ENCODE data around the gene TLE1.

TLE1 gene

DNA sequence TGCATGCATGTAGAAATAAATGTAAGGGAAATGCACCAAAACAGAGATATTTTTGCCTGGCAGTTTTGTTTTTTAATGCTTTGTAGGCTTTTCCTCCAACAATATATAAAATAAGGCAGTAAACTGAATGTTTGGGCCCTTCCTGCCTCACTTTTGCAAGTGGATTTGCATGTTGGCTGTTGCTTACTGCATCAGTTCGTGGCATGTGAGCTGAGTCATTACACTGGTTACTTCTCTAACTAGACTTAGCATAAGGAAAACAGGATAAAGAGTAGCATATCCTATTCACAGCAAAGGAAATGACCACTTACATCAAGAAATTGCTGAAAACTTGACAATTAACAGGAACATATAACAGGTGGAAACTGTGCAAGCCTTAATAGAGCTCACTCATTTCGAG lies 113.4 kb downstream of the TLE1 start:
- Histone ChIP-seq H3F3A (ENCODE audit: low read depth) (no peaks in the 10 kb centered on the region), H3K9ac (ENCODE audit: low read depth, low read length, poor library complexity, severe bottlenecking) (no peak overlapping the region), H4K20me1 (ENCODE audit: insufficient read depth, low read length, poor library complexity, severe bottlenecking) (no peaks in the 10 kb centered on the region), H2AFZ (ENCODE audit: low read length) (0 out of 2 replicates have a peak overlapping the region, but pooled peaks have one; percentile 21), H3K4me3 (ENCODE audit: low read length, poor library complexity, severe bottlenecking) (no peak overlapping the region), H3K4me2 (ENCODE audit: low read depth, low read length, poor library complexity, severe bottlenecking) (no peak overlapping the region), H3K9me2 (replicated peaks; ENCODE audit: low read depth, low read length) (no peaks in the 10 kb centered on the region), H3K79me2 (ENCODE audit: insufficient read depth, low read length) (no peaks in the 10 kb centered on the region), H3K9me3 (ENCODE audit: insufficient read depth, low read depth, low read length) (no peaks in the 10 kb centered on the region), H3K4me1 (ENCODE audit: insufficient read depth, low read length, poor library complexity, severe bottlenecking) (no peaks in the 10 kb centered on the region), H3K27me3 (ENCODE audit: insufficient read depth, low read length, poor library complexity, severe bottlenecking) (no peaks in the 10 kb centered on the region), H3K36me3 (ENCODE audit: insufficient read depth, low read length) (no peaks in the 10 kb centered on the region)
- TF ChIP-seq, protein P1, sequence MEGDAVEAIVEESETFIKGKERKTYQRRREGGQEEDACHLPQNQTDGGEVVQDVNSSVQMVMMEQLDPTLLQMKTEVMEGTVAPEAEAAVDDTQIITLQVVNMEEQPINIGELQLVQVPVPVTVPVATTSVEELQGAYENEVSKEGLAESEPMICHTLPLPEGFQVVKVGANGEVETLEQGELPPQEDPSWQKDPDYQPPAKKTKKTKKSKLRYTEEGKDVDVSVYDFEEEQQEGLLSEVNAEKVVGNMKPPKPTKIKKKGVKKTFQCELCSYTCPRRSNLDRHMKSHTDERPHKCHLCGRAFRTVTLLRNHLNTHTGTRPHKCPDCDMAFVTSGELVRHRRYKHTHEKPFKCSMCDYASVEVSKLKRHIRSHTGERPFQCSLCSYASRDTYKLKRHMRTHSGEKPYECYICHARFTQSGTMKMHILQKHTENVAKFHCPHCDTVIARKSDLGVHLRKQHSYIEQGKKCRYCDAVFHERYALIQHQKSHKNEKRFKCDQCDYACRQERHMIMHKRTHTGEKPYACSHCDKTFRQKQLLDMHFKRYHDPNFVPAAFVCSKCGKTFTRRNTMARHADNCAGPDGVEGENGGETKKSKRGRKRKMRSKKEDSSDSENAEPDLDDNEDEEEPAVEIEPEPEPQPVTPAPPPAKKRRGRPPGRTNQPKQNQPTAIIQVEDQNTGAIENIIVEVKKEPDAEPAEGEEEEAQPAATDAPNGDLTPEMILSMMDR (conservative IDR thresholded peaks at IDR 0.05; ENCODE audit: low read length): no peak
- no peak for TF ChIP-seq EZH2phosphoT487 (IDR thresholded peaks at IDR 0.05; ENCODE audit: borderline replicate concordance)

DNA sequence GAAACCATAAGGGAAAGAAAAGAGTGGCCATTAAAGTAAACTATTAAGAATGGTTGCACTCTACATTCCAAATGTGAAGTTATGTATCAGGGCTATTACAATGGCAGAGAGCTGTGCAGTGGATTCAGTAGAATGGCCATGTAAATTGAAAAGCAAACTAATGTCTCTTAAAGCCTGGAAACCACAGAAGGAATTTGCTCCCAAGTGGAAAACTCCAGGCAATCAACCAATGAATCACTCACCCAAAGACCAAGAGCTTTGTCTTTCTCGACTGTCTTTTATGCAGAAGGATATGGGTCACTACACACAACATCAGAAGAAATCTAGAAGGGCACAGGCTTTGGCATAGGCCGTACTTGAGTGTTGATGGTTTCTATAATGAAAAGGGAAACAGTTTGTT lies 114.9 kb downstream of the TLE1 start:
- no peaks in the 10 kb centered on the region for H3K36me3 ChIP-seq (ENCODE audit: insufficient read depth, low read length)
- TF ChIP-seq, protein P1 (conservative IDR thresholded peaks at IDR 0.05; ENCODE audit: low read length): no peak
- no peak for TF ChIP-seq EZH2phosphoT487 (IDR thresholded peaks at IDR 0.05; ENCODE audit: borderline replicate concordance)
- no peaks in the 10 kb centered on the region for H3K79me2 ChIP-seq (ENCODE audit: insufficient read depth, low read length)
- no peaks in the 10 kb centered on the region for H3K27me3 ChIP-seq (ENCODE audit: insufficient read depth, low read length, poor library complexity, severe bottlenecking)
- H3F3A ChIP-seq (ENCODE audit: low read depth): no peaks in the 10 kb centered on the region
- no peaks in the 10 kb centered on the region for H3K9me2 ChIP-seq (replicated peaks; ENCODE audit: low read depth, low read length)
- H3K4me1 ChIP-seq (ENCODE audit: insufficient read depth, low read length, poor library complexity, severe bottlenecking): no peaks in the 10 kb centered on the region
- H3K4me2 ChIP-seq (ENCODE audit: low read depth, low read length, poor library complexity, severe bottlenecking): no peak overlapping the region
- no peak overlapping the region for H2AFZ ChIP-seq (ENCODE audit: low read length)
- no peaks in the 10 kb centered on the region for H4K20me1 ChIP-seq (ENCODE audit: insufficient read depth, low read length, poor library complexity, severe bottlenecking)
- no peaks in the 10 kb centered on the region for H3K9me3 ChIP-seq (ENCODE audit: insufficient read depth, low read depth, low read length)
- H3K4me3 ChIP-seq (ENCODE audit: low read length, poor library complexity, severe bottlenecking): no peak overlapping the region
- H3K9ac ChIP-seq (ENCODE audit: low read depth, low read length, poor library complexity, severe bottlenecking): no peak overlapping the region

DNA sequence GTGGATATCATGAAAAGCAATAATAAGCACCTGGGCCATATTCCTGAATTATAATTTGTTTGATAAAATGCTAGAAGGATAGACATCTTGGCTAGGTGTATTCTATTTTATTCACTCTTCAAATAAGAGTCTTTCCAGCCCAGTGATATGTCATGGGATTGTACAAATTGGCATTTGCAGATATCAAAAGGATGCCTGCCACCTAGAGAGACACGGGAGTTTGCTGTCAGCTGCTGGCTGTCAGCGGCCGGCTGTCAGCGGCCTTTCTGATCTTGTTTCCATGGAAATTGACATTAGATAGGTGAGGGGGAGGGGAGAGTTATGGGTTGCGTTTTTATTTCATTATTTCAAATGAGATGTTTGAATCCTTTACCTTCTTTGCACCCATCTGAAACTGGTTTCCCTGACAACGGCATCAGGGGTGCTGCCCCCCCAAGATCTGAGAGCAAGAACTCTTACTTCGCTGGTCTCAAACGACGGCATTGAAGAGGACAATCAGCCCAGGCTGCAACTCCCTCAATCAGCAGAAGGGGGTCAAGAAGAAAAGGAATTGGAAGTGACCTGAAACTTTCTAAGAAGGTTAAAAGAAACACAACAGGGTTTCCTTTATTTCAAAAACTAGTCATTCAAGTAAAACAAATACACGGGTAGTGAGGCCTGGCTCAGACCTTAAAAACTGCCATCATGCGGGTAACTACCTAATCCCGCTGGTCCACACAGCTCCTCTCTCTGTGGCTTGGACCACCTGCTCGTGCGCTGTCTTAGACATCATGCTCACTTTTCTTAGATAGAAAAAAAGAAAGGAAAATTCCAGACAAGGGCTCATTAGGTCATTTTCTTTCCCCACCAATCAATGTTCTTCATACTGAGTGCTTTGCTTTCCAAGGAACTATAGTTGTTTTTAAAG lies 115.7 kb downstream of the TLE1 start:
- Histone ChIP-seq H4K20me1 (ENCODE audit: insufficient read depth, low read length, poor library complexity, severe bottlenecking) (no peaks in the 10 kb centered on the region), H3K36me3 (ENCODE audit: insufficient read depth, low read length) (no peaks in the 10 kb centered on the region), H3K4me2 (ENCODE audit: low read depth, low read length, poor library complexity, severe bottlenecking) (no peak overlapping the region), H3K9ac (ENCODE audit: low read depth, low read length, poor library complexity, severe bottlenecking) (no peak overlapping the region), H3K79me2 (ENCODE audit: insufficient read depth, low read length) (no peaks in the 10 kb centered on the region), H3K4me1 (ENCODE audit: insufficient read depth, low read length, poor library complexity, severe bottlenecking) (no peaks in the 10 kb centered on the region), H3F3A (ENCODE audit: low read depth) (no peaks in the 10 kb centered on the region), H3K4me3 (ENCODE audit: low read length, poor library complexity, severe bottlenecking) (no peak overlapping the region), H2AFZ (ENCODE audit: low read length) (no peak overlapping the region), H3K9me3 (ENCODE audit: insufficient read depth, low read depth, low read length) (no peaks in the 10 kb centered on the region), H3K9me2 (replicated peaks; ENCODE audit: low read depth, low read length) (no peaks in the 10 kb centered on the region), H3K27me3 (ENCODE audit: insufficient read depth, low read length, poor library complexity, severe bottlenecking) (no peaks in the 10 kb centered on the region)
- no peak for TF ChIP-seq EZH2phosphoT487 (IDR thresholded peaks at IDR 0.05; ENCODE audit: borderline replicate concordance)
- TF ChIP-seq, protein P1 (conservative IDR thresholded peaks at IDR 0.05; ENCODE audit: low read length): 0 out of 2 replicates have a peak, but pooled peaks have one; percentile 1

All from Loucy (cell line).